HepG2 (cell line): ENCODE measurements around the gene ZFYVE27. TPM values are rescaled to one million over a fixed set of nuclear protein-coding genes. Genes with fewer than 3 reads are reported as not detected.

Experiments
- ARNTL ChIP-seq: sonication (generic); formaldehyde crosslinking; IDR thresholded peaks from 2 replicates; pipeline ENCODE4 v1.4.0; 2020; ENCODE audit warnings: mild to moderate bottlenecking, missing genetic modification reagents
- ASH2L ChIP-seq: fragments of 300-600, 200-600 bp; sonication (generic); IDR thresholded peaks from 2 replicates; pipeline ENCODE4 v1.7.0; 2017; ENCODE audit warnings: low read depth, mild to moderate bottlenecking, moderate library complexity, mixed read lengths, low read length; ENCODE audit not compliant: insufficient read length
- GATAD2A ChIP-seq: IDR thresholded peaks from 2 replicates; pipeline ENCODE4 v1.6.1; 2016
- KAT8 ChIP-seq: IDR thresholded peaks from 2 replicates; pipeline ENCODE4 v1.6.1; 2016; ENCODE audit warnings: missing genetic modification reagents, missing compliant biosample characterization
- KMT2B ChIP-seq: IDR thresholded peaks from 2 replicates; pipeline ENCODE4 v1.6.1; 2016; ENCODE audit warnings: missing genetic modification reagents, missing compliant biosample characterization
- MAFF ChIP-seq: IDR thresholded peaks from 2 replicates; pipeline ENCODE4 v1.6.1; 2011; ENCODE audit warnings: low read depth, low read length, improper control_type of control experiment
- NFE2L1 ChIP-seq: sonication (generic); formaldehyde crosslinking; IDR thresholded peaks from 2 replicates; pipeline ENCODE4 v1.4.0; 2020; ENCODE audit warnings: missing genetic modification reagents, mild to moderate bottlenecking, borderline replicate concordance
- NFIB ChIP-seq: sonication (generic); formaldehyde crosslinking; IDR thresholded peaks from 2 replicates; pipeline ENCODE4 v1.9.0; 2021; ENCODE audit warnings: missing genetic modification reagents, mild to moderate bottlenecking, borderline replicate concordance
- POLR2AphosphoS5 ChIP-seq: IDR thresholded peaks from 2 replicates; pipeline ENCODE4 v1.6.1; 2012; ENCODE audit warnings: low read depth, low read length
- PTBP1 ChIP-seq: fragments of 200-400 bp; formaldehyde crosslinking; IDR thresholded peaks from 2 replicates; pipeline ENCODE4 v1.6.1; 2018; ENCODE audit warnings: low read length, low read depth; ENCODE audit not compliant: poor library complexity, severe bottlenecking
- SP2 ChIP-seq: sonication (generic); formaldehyde crosslinking; IDR thresholded peaks from 2 replicates; pipeline ENCODE4 v1.5.1; 2020; ENCODE audit warnings: mild to moderate bottlenecking, missing genetic modification reagents
- ZBTB7A ChIP-seq: sonication (generic); formaldehyde crosslinking; IDR thresholded peaks from 2 replicates; pipeline ENCODE4 v1.8.0; 2022; ENCODE audit warnings: mild to moderate bottlenecking, missing genetic modification reagents
- ZBTB8A ChIP-seq: sonication (generic); formaldehyde crosslinking; IDR thresholded peaks from 2 replicates; pipeline ENCODE4 v1.4.0; 2020; ENCODE audit warnings: mild to moderate bottlenecking, low read depth, missing genetic modification reagents, borderline replicate concordance
- ZNF326 ChIP-seq: sonication (generic); formaldehyde crosslinking; IDR thresholded peaks from 2 replicates; pipeline ENCODE4 v1.4.0; 2020; ENCODE audit warnings: missing genetic modification reagents, borderline replicate concordance
- ZNF781 ChIP-seq: sonication (generic); formaldehyde crosslinking; IDR thresholded peaks from 2 replicates; pipeline ENCODE4 v1.5.1; 2020; ENCODE audit warnings: borderline replicate concordance, mild to moderate bottlenecking, missing genetic modification reagents; ENCODE audit errors: not compliant biosample characterization
- polyA plus RNA-seq, 8 experiments: library from polyadenylated mRNA; depleted of rRNA in 3 of 8; stranded (reverse) in 7 of 8; unstranded in 1 of 8; fragments of >200 nt; fragmentation: Illumina TruSeq in 4 of 8; extraction: Trizol in 4 of 8; gene quantifications; 2 replicates each; pipeline versions ENCODE4 v1.2.1 to v1.2.3, GENCODE V29; 2011 to 2016; ENCODE audit warnings: low read depth in 4 of 8, missing spikeins in 1 of 8, mixed read lengths in 1 of 8; ENCODE audit not compliant: insufficient read depth in 1 of 8
- total RNA-seq, 5 experiments: library from RNA; depleted of rRNA; stranded (reverse); fragments of >200 nt; fragmentation: Illumina TruSeq; extraction: Trizol; gene quantifications; 2 replicates each; pipeline ENCODE4 v1.2.3, GENCODE V29; 2016; ENCODE audit warnings: low read depth in 1 of 5
- TF ChIP-seq, protein P1 (sequence below): sonication (generic); formaldehyde crosslinking; conservative IDR thresholded peaks from 2 replicates; pipeline ENCODE4 v1.8.1; 2023; ENCODE audit warnings: missing genetic modification reagents
- TF ChIP-seq, protein P2 (sequence below): sonication (generic); formaldehyde crosslinking; IDR thresholded peaks from 2 replicates; pipeline ENCODE4 v1.5.1; 2020; ENCODE audit warnings: missing genetic modification reagents, mild to moderate bottlenecking, borderline replicate concordance
- TF ChIP-seq, protein P3 (sequence below): sonication (generic); formaldehyde crosslinking; IDR thresholded peaks from 2 replicates; pipeline ENCODE4 v1.4.0; 2020; ENCODE audit warnings: missing genetic modification reagents
- TF ChIP-seq, protein P4 (sequence below): IDR thresholded peaks from 2 replicates; pipeline ENCODE4 v1.4.0; 2020; ENCODE audit warnings: mild to moderate bottlenecking, missing genetic modification reagents

Gene ZFYVE27
- total and polyA plus RNA-seq, 2 of the 13 experiments (the other 11 are each of a cell fraction or from before 2014, with no cell fraction given): 19.7 to 20.5 TPM

DNA sequence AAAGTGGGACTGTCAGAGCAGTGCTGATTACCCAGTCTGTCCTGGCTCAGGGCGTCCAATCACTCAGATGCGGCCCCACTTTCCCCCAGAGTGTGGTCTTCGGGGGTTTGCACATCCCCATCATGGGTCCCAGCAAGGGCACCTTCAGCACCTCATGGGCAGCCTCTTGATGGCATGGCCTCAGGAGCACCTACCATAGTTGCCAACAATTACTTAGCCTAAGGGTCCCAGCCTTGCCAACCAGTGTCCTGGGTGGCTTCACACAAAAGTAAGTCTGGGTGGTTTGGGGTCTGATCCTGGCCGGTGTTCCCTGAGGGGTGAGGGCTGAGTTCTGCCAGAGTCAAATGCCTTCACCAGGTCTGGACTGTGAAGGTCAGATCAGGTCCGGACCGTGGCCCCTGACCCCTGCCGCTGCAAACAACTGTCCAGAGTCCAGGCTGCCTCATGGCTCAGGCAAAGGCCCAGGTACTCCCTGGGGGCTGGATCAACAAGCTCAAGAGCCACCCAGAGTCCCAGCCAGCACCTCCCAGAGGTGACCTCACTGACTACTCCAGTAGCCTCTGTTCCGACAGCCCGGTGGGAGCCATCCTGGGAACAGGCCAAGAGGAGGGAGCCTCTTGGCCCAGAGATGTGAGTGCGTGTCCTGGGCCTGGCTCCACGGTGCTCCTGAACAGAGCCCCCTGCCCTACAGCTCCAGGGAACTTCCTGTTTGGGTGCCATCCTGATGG, 29.6 kb upstream of the ZFYVE27 start (continued):
- TF ChIP-seq NFIB (CRISPR knock-in tag) (no peak), PTBP1 (no peak), ZBTB8A (CRISPR knock-in tag) (no peak), KMT2B (no peak), ASH2L (peak; percentile 49), NFE2L1 (CRISPR knock-in tag) (no peak), ZNF326 (no peak), ZNF781 (CRISPR knock-in tag) (no peak), GATAD2A (CRISPR knock-in tag) (peak; percentile 69), ZBTB7A (CRISPR knock-in tag) (no peak), POLR2AphosphoS5 (no peak), ARNTL (CRISPR knock-in tag) (peak; percentile 49; the same call in 1 of the 2 replicates), MAFF (no peak), SP2 (CRISPR knock-in tag) (no peak), KAT8 (peak; percentile 44; the same call in 1 of the 2 replicates)
- TF ChIP-seq, protein P1, sequence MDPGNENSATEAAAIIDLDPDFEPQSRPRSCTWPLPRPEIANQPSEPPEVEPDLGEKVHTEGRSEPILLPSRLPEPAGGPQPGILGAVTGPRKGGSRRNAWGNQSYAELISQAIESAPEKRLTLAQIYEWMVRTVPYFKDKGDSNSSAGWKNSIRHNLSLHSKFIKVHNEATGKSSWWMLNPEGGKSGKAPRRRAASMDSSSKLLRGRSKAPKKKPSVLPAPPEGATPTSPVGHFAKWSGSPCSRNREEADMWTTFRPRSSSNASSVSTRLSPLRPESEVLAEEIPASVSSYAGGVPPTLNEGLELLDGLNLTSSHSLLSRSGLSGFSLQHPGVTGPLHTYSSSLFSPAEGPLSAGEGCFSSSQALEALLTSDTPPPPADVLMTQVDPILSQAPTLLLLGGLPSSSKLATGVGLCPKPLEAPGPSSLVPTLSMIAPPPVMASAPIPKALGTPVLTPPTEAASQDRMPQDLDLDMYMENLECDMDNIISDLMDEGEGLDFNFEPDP (CRISPR knock-in tag): no peak
- TF ChIP-seq, protein P2, sequence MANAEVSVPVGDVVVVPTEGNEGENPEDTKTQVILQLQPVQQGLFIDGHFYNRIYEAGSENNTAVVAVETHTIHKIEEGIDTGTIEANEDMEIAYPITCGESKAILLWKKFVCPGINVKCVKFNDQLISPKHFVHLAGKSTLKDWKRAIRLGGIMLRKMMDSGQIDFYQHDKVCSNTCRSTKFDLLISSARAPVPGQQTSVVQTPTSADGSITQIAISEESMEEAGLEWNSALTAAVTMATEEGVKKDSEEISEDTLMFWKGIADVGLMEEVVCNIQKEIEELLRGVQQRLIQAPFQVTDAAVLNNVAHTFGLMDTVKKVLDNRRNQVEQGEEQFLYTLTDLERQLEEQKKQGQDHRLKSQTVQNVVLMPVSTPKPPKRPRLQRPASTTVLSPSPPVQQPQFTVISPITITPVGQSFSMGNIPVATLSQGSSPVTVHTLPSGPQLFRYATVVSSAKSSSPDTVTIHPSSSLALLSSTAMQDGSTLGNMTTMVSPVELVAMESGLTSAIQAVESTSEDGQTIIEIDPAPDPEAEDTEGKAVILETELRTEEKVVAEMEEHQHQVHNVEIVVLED (CRISPR knock-in tag): no peak
- TF ChIP-seq, protein P3, sequence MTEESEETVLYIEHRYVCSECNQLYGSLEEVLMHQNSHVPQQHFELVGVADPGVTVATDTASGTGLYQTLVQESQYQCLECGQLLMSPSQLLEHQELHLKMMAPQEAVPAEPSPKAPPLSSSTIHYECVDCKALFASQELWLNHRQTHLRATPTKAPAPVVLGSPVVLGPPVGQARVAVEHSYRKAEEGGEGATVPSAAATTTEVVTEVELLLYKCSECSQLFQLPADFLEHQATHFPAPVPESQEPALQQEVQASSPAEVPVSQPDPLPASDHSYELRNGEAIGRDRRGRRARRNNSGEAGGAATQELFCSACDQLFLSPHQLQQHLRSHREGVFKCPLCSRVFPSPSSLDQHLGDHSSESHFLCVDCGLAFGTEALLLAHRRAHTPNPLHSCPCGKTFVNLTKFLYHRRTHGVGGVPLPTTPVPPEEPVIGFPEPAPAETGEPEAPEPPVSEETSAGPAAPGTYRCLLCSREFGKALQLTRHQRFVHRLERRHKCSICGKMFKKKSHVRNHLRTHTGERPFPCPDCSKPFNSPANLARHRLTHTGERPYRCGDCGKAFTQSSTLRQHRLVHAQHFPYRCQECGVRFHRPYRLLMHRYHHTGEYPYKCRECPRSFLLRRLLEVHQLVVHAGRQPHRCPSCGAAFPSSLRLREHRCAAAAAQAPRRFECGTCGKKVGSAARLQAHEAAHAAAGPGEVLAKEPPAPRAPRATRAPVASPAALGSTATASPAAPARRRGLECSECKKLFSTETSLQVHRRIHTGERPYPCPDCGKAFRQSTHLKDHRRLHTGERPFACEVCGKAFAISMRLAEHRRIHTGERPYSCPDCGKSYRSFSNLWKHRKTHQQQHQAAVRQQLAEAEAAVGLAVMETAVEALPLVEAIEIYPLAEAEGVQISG (CRISPR knock-in tag): peak; percentile 78
- TF ChIP-seq, protein P4, sequence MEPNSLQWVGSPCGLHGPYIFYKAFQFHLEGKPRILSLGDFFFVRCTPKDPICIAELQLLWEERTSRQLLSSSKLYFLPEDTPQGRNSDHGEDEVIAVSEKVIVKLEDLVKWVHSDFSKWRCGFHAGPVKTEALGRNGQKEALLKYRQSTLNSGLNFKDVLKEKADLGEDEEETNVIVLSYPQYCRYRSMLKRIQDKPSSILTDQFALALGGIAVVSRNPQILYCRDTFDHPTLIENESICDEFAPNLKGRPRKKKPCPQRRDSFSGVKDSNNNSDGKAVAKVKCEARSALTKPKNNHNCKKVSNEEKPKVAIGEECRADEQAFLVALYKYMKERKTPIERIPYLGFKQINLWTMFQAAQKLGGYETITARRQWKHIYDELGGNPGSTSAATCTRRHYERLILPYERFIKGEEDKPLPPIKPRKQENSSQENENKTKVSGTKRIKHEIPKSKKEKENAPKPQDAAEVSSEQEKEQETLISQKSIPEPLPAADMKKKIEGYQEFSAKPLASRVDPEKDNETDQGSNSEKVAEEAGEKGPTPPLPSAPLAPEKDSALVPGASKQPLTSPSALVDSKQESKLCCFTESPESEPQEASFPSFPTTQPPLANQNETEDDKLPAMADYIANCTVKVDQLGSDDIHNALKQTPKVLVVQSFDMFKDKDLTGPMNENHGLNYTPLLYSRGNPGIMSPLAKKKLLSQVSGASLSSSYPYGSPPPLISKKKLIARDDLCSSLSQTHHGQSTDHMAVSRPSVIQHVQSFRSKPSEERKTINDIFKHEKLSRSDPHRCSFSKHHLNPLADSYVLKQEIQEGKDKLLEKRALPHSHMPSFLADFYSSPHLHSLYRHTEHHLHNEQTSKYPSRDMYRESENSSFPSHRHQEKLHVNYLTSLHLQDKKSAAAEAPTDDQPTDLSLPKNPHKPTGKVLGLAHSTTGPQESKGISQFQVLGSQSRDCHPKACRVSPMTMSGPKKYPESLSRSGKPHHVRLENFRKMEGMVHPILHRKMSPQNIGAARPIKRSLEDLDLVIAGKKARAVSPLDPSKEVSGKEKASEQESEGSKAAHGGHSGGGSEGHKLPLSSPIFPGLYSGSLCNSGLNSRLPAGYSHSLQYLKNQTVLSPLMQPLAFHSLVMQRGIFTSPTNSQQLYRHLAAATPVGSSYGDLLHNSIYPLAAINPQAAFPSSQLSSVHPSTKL (CRISPR knock-in tag): peak; percentile 80
